GM21381 (cell line): ENCODE measurements around the gene XXYLT1.

Experiments
- ATAC-seq: cut with Tn5 transposase; IDR thresholded peaks from one replicate; pipeline ENCODE4 v1.9.1; 2021; ENCODE audit warnings: mild to moderate bottlenecking, moderate library complexity; ENCODE audit not compliant: unreplicated experiment

The XXYLT1 gene

DNA sequence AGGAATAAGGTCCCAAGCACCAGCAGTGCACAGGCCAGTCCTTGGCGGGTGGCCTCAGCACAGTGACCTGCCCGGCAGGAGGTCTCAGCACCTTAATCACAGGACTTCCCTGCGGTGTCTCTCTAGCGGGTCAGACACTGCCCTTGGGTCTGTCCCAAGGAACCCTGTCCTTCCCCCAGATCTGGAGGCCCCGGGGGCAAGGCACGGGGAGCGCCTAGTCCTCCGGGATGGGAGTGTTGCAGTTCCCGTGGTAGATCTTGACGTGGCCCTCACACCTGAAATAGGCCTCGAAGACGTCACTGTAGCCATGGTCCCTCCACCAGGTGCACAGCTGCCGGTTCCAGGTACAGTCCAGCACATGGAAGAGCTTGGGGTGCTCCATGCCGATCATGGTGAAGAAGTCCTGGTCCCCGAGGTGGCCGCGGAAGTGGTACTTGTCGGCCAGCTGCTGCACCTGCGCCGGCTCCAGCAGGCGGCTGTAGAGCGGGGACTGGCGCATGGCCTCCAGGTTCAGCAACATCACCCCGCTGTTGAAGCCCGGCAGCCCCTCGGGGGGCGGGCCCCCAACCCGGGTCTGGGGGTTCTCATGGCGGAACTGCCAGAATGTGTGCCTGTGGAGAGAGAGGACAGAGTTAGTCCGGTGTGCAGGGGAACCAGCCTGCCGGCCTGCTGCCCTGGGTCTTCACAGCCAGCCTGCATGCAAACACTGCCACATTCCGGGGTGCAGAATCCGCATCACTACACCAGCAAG lies 201.3 kb downstream of the XXYLT1 start:
- ATAC-seq = no peak

- no peak for ATAC-seq
Observed at GRCh38 chr3:195068084-195069080, 202.6 kb downstream of the XXYLT1 start.

DNA sequence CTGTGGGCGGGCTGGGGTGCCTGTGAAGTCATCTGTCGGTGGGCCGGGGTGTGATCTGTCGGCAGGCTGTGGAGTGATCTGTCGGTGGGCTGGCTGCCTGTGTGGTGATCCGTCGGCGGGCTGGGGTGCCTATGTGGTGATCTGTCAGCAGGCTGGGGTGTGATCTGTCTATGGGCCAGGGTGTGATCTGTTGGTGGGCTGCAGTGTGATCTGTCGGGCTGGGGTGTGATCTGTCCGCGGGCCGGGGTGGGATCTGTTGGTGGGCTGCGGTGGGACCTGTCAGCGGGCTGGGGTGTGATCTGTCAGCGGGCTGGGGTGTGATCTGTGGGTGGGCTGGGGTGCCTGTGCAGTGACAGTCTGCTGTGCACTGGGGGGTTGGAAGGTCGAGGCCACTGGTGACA lies 204.5 kb downstream of the XXYLT1 start:
- ATAC-seq = no peak

DNA sequence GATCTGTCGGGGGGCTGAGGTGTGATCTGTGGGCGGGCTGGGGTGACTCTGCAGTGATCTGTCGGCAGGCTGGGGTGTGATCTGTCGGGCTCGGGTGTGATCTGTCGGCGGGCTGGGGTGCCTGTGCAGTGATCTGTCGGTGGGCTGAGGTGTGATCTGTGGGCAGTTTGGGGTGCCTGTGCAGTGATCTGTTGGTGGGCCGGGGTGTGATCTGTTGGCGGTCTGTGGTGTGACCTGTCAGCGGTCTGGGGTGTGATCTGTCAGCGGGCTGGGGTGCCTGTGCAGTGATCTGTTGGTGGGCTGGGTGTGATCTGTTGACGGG lies 205.1 kb downstream of the XXYLT1 start:
- ATAC-seq = no peak

GRCh38 chr3:195065142-195065863 lies 205.7 kb downstream of the XXYLT1 start:
- no peak for ATAC-seq

DNA sequence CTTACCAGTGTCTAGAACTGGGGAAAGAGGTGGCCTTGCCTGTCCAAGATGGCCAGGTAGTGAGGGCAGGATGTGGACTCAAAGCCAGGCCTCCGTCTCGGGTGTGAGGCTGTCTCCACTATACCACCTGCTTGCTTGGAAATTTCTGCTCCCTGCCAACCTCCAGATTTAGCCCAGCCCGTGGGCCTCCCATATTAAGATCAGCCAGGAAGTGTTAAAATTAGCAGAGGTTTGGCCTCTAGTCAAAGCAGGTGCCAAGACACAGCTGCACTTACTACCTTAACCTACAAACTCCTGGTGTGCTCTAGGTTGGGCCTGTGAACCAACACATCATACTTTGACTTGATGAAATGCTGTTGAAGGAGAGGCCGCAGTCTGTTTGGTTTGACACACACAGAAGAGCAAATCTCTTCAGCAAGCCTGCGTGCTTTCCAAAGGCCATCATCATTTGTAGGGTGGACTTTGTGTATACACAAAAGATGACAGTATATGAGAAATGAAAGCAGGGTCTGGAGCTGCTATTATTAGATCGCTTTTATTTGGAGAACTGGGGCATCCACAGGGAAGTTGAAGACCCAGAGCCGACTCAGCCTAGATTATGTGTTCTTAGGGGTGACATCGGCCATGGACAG lies 206.5 kb downstream of the XXYLT1 start:
- ATAC-seq = no peak

DNA sequence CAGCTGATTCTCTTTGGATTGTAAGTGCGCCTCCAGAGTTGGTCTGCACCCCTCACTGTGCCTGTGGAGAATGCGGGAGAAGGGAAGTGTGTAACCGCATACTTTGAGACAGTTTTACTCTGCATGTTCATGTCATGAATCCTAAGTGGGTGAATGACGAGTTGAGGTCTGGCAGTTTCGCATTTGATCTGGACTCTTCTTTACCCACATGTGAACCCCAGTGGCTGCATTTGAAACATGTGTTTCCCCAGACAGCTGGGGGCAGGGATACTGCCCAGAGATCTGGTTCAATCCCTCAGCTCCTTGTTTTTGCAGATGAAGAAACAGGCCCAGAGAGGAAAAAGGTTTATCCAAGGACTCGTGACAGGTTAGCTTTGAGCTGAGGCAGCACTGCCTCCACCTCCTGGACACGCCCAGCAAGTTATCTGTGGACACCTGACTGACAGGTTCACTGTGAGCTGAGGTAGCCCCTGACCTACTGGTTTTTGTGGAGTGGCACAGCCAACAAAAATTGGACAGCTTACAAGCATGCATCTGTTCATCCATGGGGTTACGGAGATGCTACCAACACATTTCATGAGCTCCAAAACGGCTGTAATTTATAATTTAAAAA lies 207.3 kb downstream of the XXYLT1 start:
- ATAC-seq = no peak

GRCh38 chr3:195062866-195063540 lies 208.0 kb downstream of the XXYLT1 start:
- no peak for ATAC-seq

DNA sequence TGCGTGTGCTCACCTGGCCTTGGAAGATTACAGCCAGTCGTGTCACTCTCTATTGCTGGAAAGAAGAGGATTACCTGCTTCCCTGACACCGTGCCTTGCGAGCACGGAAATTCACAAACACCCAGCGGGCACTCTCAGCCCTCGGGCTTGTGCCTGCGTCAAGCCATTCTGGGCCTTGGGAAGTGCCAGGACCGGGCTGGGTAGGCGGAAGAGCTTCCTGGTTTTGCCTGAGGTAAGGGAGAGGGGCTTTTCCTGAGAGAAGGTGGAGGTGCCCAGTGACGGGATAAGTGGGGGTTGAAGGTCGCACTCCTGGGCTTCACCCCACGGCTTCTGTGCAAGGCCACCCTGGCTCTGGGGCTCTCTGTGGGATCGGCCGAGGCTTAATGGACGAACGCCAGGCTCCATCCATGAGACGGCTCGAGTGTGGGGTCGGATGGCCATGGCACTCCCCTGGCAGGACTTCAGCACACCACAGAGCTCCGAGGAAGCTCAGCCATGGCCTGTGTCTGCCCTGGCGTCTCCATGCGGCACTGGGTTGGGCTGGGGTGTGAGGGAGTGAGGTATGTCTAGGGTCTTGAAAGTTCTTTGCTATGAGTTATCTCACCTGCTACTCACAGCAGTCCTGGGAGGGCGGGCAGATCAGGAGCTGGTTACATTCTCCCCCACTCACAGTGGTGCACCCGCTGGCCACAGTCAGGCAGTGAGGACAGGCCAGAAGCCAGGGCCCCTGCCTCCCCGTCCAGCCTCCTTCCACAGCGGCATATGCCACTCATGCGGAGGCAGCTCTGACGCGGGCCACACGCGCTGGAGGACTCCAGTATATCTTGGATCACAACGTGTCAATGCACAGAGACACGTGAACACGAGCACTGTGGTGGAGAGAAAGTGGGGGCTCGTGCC lies 209.0 kb downstream of the XXYLT1 start:
- no peak for ATAC-seq

DNA sequence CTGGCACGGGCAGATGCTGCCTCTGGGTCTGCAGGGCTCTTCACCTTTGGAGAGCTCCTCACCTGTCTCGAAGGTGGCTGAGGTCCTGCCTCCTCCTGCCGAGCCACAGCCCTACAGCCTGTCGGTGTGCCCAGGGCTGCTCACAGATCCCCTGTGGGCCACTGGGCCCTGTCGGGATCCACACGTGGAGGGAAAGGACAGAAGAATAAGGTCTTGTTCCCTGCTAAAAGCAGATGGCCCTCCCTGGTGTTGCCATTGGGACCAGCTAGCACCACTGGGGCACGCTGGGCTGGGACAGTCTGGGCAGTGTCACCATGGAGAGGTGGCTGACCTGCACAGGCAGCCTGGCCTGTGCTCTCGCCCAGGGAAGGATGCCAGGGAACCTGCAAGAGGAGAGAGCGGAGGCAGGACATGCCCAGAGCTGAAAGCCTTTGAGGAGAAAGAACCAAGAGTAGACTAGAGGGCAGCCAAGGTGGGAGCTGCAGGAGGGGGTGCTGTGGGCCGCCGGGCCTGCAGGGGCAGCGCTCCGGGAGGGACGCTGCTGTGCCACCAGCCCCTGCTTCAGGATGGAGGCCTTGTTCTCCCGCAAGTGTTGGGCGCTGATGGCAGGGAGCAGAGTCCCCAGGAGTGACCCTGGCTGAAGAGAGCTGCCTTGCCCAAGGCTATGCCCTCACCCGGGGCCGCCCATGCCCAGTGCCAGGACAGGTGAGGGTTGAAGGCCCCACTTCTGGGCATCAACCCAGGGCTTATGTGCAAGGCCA lies 210.2 kb downstream of the XXYLT1 start:
- ATAC-seq = no peak

- no peak for ATAC-seq
Observed at GRCh38 chr3:195060217-195060481, 210.8 kb downstream of the XXYLT1 start.

DNA sequence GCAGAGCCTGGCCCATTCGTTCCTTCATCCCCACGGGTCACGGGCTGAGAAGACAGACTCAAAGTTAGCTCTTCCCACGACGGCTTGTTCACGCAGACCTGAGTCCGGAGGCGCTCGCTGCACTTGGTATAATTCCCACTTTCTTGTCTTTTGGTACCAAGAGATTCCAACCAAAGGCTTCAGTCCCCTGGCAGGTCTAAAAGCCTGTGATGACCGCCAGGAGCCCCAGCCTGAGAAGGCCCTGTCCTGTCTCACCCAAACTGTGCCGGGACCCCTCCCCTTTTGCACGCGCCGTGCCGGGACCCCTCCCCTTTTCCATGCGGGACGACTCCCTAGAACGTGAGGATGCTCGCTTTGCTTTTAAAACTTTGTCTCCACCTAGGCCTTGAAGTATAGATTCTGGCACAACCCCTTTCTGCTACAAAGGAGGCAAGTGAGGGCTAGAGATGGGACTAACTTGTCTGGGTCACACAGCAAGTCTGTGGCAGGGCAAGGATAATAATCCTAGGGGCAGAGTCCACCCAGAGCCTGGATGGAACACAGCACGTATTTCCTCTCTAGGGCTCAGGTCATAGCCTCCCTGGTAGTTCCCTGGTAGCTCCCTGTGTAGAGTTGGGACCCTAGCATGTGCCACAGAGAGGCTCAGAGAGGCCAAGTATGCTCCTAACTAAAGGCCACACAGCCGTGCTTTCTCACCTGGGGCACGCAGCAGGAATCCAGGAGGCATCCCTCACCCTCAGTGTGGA lies 211.3 kb downstream of the XXYLT1 start:
- ATAC-seq = no peak

DNA sequence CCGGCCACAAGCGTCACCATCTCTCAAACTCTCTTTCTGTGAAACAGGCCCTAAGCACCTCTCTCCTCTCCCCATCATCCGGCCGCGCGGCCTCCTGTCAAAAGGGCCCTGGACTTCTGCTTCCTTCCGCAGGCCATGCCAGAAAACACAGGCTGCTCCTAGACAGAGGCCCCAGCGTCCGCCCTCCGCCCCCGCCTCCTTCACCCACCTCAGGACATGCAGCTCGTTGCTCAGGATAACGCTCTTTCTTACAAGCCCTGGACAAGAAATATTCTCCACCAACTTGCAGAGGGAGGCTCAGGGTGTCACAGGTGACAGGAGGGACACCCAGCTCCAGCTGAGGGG lies 212.0 kb downstream of the XXYLT1 start:
- no peak for ATAC-seq

GRCh38 chr3:195058336-195059005 lies 212.5 kb downstream of the XXYLT1 start:
- no peak for ATAC-seq

DNA sequence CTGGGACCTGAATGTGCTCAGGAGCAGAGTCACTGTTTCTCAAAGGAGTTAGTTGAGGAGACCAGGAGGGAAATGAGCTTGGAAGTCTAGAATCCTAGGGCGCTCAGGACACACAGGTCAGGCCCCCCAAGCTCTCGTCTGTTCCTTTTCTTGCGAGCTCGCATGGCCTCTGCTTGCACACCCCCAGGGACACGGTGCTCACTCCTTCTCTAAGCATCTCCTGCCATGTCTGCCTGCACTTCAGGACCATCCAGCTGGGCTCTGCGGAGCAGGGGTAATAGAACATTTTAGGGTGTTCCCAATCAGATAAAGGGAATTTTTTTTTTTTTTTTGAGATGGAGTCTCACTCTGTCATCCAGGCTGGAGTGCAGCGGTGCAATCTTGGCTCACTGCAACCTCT lies 213.2 kb downstream of the XXYLT1 start:
- no peak for ATAC-seq

DNA sequence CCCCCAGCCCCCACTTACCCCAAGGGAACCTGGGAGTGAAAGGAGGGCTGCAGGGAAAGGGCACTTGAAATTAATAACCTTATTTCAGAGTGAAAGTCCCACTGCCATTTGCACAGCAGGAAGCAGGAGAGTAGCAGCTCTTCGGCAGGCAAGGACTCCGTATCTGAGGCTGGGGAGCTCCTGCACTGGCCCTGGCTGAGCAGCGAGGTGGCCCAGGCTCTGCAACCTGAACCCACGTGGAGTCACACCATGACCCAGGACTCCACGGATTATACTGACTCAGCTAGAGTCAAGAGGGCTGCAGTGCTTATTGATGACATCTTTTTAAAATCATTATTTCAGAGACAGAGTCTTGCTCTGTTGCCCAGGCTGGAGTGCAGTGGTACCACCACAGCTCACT lies 214.5 kb downstream of the XXYLT1 start:
- ATAC-seq = no peak

- no peak for ATAC-seq
Observed at GRCh38 chr3:195054311-195054710, 216.6 kb downstream of the XXYLT1 start.
